ENCODE results near the gene SQSTM1.

- no peak for TF ChIP-seq CTCF (IDR thresholded peaks at IDR 0.05)
- TF ChIP-seq POLR2A (IDR thresholded peaks at IDR 0.05): no peak
These were observed 20.5 kb upstream of the SQSTM1 start for GRCh38 chr5:179800071-179800695.

All from esophagus squamous epithelium (tissue), 4 donors.